Measurements from ENCODE around the gene CAMTA1.

GRCh38 chr1:6989212-6990159 lies 204.2 kb downstream of the CAMTA1 start:
- no peak for TF ChIP-seq CTCF (IDR thresholded peaks at IDR 0.05; ENCODE audit: poor library complexity, severe bottlenecking)
- TF ChIP-seq EZH2 (IDR thresholded peaks at IDR 0.05; ENCODE audit: borderline replicate concordance, insufficient read depth, low read length, poor library complexity, severe bottlenecking), result no peak
- no peak for TF ChIP-seq REST (IDR thresholded peaks at IDR 0.05; ENCODE audit: borderline replicate concordance)
- TF ChIP-seq RAD21 (conservative IDR thresholded peaks at IDR 0.05), result no peak
- TF ChIP-seq EP300 (conservative IDR thresholded peaks at IDR 0.05; ENCODE audit: poor library complexity, severe bottlenecking), result no peak

Measured in neural cell (in vitro differentiated cells).